SK-N-DZ (cell line): ENCODE measurements around the gene KAT8.
"Not testable (repeated sequence)": the region's sequence is repeated elsewhere in the genome, so short reads cannot be mapped to it uniquely, and the experiment has no call there.

Experiments
- DNase-seq: peaks from one replicate; pipeline ENCODE4 v3.0.0-alpha.2; 2015; ENCODE audit warnings: low spot score

The KAT8 gene

DNA sequence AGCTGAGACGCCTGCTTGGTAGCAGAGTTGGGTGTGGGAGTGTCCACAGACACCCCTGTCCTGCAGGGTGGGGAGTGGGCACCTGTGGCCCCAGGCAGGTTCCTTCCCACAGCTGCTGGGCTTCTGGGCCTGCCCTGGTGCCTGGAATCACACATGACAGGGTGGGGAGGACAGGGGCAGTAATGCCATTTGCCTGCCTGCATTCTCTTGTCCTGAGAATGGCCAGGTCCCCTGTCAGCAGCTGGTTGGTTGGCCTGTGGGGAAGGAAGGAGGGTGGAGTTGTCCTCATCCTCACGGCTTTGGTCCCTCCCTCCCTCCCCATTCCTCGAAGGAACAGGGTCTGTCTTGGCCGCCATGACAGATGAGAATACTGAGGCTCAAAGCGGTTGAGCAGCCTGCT, 33.9 kb upstream of the KAT8 start:
- DNase-seq = no peak

DNA sequence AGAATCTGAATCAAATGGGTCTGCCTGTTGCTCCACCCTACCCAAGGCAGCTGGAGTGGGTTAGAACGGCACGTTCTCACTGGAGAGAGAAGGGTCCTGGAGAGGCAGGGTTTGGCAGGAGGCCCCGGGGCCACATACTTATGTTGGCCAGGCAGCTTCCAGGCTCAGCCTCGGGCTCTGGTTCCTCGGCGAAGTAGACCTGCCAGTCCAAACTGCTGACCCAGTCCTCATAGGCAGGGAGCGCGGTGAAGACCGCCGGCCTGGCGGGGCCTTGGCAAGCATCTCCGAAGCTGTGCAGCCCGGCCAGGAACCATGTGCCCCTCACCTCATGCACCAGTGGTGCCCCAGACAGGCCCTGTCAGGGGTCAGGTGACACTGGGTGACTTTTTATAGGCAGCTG, 33.5 kb upstream of the KAT8 start:
- DNase-seq = no peak

DNA sequence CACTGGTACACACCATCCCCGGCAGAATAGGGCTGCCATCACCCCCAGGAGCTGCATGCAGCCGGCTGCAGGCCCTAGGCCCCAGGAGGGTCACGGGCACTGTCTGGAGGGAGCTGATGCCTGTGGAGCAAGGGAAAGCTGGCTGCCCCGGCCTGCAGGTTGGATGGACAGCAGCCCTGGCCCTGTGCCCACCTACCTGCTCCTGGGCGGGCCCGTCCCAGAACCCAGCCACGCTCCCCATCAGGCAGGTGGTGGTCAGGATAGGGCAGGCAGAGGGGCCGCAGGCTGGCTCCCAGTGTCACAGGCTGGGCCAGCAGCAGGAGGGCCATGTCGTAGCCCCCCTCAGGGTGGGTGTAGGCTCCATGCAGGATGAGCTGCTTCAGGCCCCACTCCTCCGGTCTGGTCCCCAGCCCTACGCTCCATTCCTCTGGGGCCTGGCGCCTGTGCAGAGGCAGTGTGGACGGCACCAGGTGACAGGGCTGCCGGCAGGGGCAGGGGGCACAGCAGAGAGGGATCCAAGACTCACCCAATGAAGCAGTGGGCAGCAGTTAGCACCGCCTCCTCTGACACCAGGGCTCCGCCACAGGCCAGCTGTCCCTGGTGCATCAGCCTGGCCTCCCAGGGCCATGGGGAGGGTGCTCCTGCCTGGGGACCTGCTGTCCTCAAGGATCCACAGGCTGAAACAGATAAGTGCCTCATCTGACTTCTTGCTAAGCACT, 32.7 kb upstream of the KAT8 start:
- no peak for DNase-seq

DNA sequence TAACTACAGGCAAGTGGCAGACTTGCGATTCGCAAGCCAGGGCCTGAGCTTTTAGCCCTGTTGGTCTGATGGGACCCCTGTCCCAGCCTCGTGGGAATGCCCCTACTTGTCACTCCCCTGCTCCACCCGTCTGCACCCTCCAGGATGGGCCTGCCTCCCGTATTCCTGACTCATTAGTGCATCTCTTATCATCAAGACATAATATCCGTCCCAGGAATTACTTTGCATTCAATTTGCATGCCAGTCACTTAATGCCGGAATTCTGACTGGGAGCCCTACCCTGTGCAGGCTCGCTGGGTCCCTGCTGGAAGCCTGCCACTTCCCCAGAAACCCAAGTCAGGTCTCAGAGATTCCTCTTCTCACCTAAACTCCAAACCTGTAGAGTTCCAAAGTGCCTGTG, 32.1 kb upstream of the KAT8 start:
- DNase-seq = no peak

GRCh38 chr16:31085873-31086628, 31.4 kb upstream of the KAT8 start:
- DNase-seq = no peak

DNA sequence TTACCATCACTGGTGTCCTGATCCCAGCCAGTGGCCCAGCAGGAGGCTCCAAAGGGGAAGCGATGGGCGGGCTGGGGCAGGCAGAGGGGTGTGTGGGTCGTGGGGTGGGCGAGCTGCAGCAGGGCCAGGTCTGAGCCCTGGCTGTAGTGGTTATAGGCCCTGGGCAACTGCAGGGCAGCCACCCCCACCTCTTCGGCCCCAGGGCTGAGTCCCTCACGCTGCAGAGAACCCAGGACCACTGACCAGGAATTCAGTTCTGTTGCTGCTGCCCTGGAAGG, 30.9 kb upstream of the KAT8 start:
- DNase-seq = no peak

DNA sequence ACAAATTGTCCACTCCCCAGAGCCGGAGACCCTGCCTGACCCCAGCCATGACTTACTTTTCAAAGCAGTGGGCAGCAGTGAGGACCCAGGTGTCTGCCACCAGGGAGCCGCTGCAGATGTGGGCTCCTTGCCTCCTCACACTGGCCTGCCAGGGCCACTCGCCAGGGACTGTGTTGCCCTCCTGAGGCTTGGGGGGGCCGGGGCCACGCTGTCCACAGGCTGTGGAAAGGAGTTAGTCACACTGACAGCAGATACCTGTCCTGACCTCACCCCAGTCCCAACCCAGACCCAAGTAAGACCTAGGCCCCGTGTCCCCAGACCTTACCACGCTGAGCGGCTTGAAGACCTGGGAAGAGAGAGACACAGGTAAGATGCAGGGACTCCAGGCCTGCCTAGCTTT, 30.0 kb upstream of the KAT8 start:
- DNase-seq = no peak

- no peak for DNase-seq
Observed at GRCh38 chr16:31087971-31088370, 29.5 kb upstream of the KAT8 start.

GRCh38 chr16:31088459-31089183, 28.8 kb upstream of the KAT8 start, which contains the start of gene PRSS53:
PRSS53 (minus strand) TSS chr16:31088943; CDS start chr16:31088809, 134 bp downstream.
- no peak for DNase-seq

DNA sequence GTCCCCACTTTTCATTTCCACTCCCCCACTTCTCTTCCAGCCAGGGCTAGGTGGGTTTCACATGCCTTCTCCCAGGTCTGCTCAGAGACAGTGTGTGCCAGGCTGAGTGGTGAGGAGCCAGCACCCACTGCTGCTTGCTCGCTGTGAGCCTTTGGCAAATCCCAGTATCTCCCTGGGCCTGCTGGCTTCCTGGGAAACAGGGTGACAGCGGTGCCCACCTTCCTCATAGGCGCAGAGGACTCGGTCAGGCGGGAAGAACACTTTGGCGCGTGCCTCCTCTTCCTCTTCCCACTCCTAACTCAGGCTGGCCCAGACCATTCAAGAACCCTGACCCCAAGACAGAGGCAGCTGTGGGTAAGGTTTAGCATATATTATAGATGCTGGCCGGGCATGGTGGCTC, 28.3 kb upstream of the KAT8 start:
- DNase-seq = no peak

DNA sequence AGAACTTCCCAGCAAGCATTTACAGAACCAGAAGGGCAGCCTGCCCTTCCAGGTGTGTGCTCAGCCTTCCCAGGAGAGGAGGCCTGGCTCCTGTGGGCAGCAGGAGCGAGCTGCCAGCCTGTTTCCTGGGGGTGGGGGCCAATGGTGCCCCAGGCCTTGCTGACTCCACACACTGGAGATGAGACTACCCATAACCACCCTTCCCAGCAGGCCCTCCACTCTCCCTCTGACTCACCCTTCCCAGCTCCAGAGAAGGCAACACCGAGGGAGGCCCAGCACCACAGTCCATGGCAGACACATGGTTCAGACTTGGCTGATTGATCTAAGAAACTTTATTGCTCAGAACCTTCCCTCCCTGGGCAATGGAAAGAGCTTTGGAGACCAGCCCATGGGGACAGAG, 26.9 kb upstream of the KAT8 start:
- DNase-seq = no peak

- DNase-seq = no peak
Observed at GRCh38 chr16:31092330-31092729, 25.1 kb upstream of the KAT8 start.

DNA sequence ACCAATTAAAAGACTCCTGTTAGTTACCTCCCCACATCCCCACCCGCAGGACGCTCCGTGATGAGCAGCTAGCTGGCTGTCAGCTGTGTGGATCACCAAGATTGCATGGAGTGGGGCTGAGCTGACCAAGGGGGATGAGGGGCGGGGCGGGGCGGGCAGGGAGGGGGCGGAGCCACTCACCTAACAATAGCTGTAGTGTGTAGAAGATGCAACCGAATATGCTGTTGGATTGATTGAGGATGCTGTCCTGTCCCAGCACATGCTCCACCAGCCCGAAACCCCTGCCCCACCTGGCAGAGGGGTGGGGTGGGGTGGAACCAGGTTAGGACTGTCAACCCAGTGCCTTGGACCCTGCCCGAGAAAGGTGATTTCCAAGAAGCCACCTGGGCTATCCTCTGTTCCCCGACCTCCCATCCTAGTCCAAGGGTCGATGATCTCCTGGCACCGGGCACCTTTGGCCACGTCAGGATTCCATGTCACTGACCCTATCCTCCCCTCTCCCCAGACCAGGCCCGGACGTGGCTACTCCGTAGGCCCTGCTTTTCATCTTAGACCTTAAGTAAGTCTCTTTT, 24.2 kb upstream of the KAT8 start:
- peak; percentile 62 for DNase-seq

GRCh38 chr16:31094088-31094423, 23.4 kb upstream of the KAT8 start:
- no peak for DNase-seq

- peak; percentile 97 for DNase-seq
Observed at GRCh38 chr16:31094424-31095120, 22.9 kb upstream of the KAT8 start, which contains the start of gene VKORC1. VKORC1 (minus strand) TSS chr16:31094797; CDS start chr16:31094729, 68 bp downstream.

- no peak for DNase-seq
Observed at GRCh38 chr16:31099860-31100638, 17.4 kb upstream of the KAT8 start.

- DNase-seq = not testable (repeated sequence)
Observed at GRCh38 chr16:31100876-31101641, 16.4 kb upstream of the KAT8 start.

GRCh38 chr16:31105677-31106213, 11.7 kb upstream of the KAT8 start:
- peak; percentile 90 for DNase-seq

GRCh38 chr16:31106509-31107464, 10.7 kb upstream of the KAT8 start:
- no peak for DNase-seq
